Left lung (tissue), 10 donors: ENCODE results near the gene RGSL1. TPM values are rescaled to one million over a fixed set of nuclear protein-coding genes. Genes with fewer than 3 reads are reported as not detected.

Experiments
- ATAC-seq: fragments of 200-7000 bp; cut with Tn5 transposase; one replicate; pipeline ENCODE4 v1.9.1; 2020; ENCODE audit warnings: moderate library complexity
- DNase-seq, 4 donors: peaks; one replicate each; pipeline ENCODE4 v3.0.0-alpha.2; 2013 to 2020
- H3K27ac ChIP-seq, 2 donors: fragments of 200-600 bp; sonication (generic) in 1 of 2; one replicate each; pipeline versions ENCODE4 v1.5.0 to v1.8.0; 2020 to 2021
- H3K27me3 ChIP-seq, 2 donors: fragments of 200-600 bp; sonication (generic) in 1 of 2; one replicate each; pipeline versions ENCODE4 v1.5.0 to v1.8.0; 2020 to 2021
- H3K36me3 ChIP-seq, 2 donors: fragments of 200-600 bp; sonication (generic) in 1 of 2; one replicate each; pipeline versions ENCODE4 v1.5.0 to v1.8.0; 2020 to 2021
- H3K4me1 ChIP-seq, 2 donors: fragments of 200-600 bp; one replicate each; pipeline ENCODE4 v1.8.0; 2021
- H3K4me3 ChIP-seq, 2 donors: fragments of 200-600 bp; sonication (generic) in 1 of 2; one replicate each; pipeline versions ENCODE4 v1.5.0 to v1.8.0; 2020 to 2021; ENCODE audit warnings: mild to moderate bottlenecking in 1 of 2
- H3K9me3 ChIP-seq, 2 donors: fragments of 200-600 bp; sonication (generic) in 1 of 2; one replicate each; pipeline versions ENCODE4 v1.5.0 to v1.8.0; 2020 to 2021
- CTCF ChIP-seq, 2 donors: fragments of 200-600 bp; sonication (generic) in 1 of 2; IDR thresholded peaks; one replicate each; pipeline versions ENCODE4 v1.5.0 to v1.8.0; 2021; ENCODE audit warnings: antibody characterized with exemption in 2 of 2
- intact Hi-C, 2 donors: fragments of 100-400 bp; cut with DNase I; formaldehyde crosslinking; loops; one replicate each; pipeline versions ENCODE4 v1.11.2 to v1.14.2; 2022
- polyA plus RNA-seq, 6 donors: library from polyadenylated mRNA; unstranded; fragments of 120-200 nt; gene quantifications; one replicate each; pipeline ENCODE4 v1.2.1, GENCODE V29; 2013; ENCODE audit not compliant: insufficient read length in 6 of 6
- total RNA-seq, 2 donors: library from RNA; stranded (reverse); fragmentation: NEBNext Ultra II Directional; extraction: Animal tissue kit (Norgen Biotek cat#: 25700); gene quantifications; one replicate each; pipeline ENCODE4 v1.2.1, GENCODE V29; 2021
- donor health status: DM: no; HTN: yes; CAD: no.
- donor health status: DM: no; HTN: no; CAD: no.

Gene RGSL1
- total and polyA plus RNA-seq, 8 donors: 0.39 TPM; not detected in 7

GRCh38 chr1:182569939-182570610 is 120.1 kb downstream of the RGSL1 start:
- no peak for ATAC-seq
- no peak for DNase-seq
- no peak for TF ChIP-seq CTCF (IDR thresholded peaks at IDR 0.05)
- Histone ChIP-seq H3K27me3 (no peaks in the 10 kb centered on the region), H3K36me3 (peaks cover 0 to 26% of the 10 kb centered on the region in 2 donors), H3K4me1 (no peaks in the 10 kb centered on the region), H3K9me3 (no peaks in the 10 kb centered on the region), H3K27ac (no peak overlapping the region), H3K4me3 (no peak overlapping the region)
- intact Hi-C loops: no loop called here

GRCh38 chr1:182570611-182570970 is 120.6 kb downstream of the RGSL1 start:
- ATAC-seq: no peak
- no peaks in the 10 kb centered on the region for H3K9me3 ChIP-seq

GRCh38 chr1:182574156-182574555 is 124.2 kb downstream of the RGSL1 start:
- Histone ChIP-seq H3K27ac (no peak overlapping the region), H3K4me3 (no peak overlapping the region), H3K27me3 (no peaks in the 10 kb centered on the region), H3K4me1 (peaks cover 0 to 4% of the 10 kb centered on the region in 2 donors), H3K36me3 (peaks cover 0 to 60% of the 10 kb centered on the region in 2 donors), H3K9me3 (no peaks in the 10 kb centered on the region)
- ATAC-seq (no peak), DNase-seq (no peak)
- intact Hi-C loops: no loop called here
- TF ChIP-seq CTCF (IDR thresholded peaks at IDR 0.05): no peak

More at GRCh38 chr1:182570611-182570970, 120.6 kb downstream of the RGSL1 start:
- intact Hi-C loops: no loop called here
- no peak for TF ChIP-seq CTCF (IDR thresholded peaks at IDR 0.05)
- Histone ChIP-seq H3K36me3 (peaks cover 0 to 31% of the 10 kb centered on the region in 2 donors), H3K4me3 (no peak overlapping the region), H3K4me1 (no peaks in the 10 kb centered on the region), H3K27ac (no peak overlapping the region), H3K27me3 (no peaks in the 10 kb centered on the region)
- no peak for DNase-seq

GRCh38 chr1:182575540-182576149 is 125.7 kb downstream of the RGSL1 start:
- no peaks in the 10 kb centered on the region for H3K27me3 ChIP-seq
- H3K4me3 ChIP-seq: no peak overlapping the region
- peak; percentile 89 for ATAC-seq
- no peaks in the 10 kb centered on the region for H3K9me3 ChIP-seq
- TF ChIP-seq CTCF (IDR thresholded peaks at IDR 0.05): no peak
- no peak for DNase-seq
- H3K36me3 ChIP-seq: peaks cover 0 to 75% of the 10 kb centered on the region in 2 donors
- intact Hi-C loops: no loop called here
- peak overlapping the region in 1 of 2 donors; percentile 24 for H3K27ac ChIP-seq
- H3K4me1 ChIP-seq: peaks cover 0 to 4% of the 10 kb centered on the region in 2 donors

GRCh38 chr1:182580736-182581135 is 130.8 kb downstream of the RGSL1 start:
- no peak for TF ChIP-seq CTCF (IDR thresholded peaks at IDR 0.05)
- H3K27ac ChIP-seq: no peak overlapping the region
- H3K36me3 ChIP-seq: peaks cover 0 to 70% of the 10 kb centered on the region in 2 donors
- H3K4me3 ChIP-seq: no peak overlapping the region
- ATAC-seq (no peak), DNase-seq (no peak)
- H3K27me3 ChIP-seq: no peaks in the 10 kb centered on the region
- intact Hi-C loops: no loop called here
- H3K4me1 ChIP-seq: peaks cover 0 to 25% of the 10 kb centered on the region in 2 donors
- no peaks in the 10 kb centered on the region for H3K9me3 ChIP-seq
